Right ventricle myocardium superior (tissue), 1 donor: ENCODE data around the gene CCNT2. TPM values are rescaled to one million over a fixed set of nuclear protein-coding genes. Genes with fewer than 3 reads are reported as not detected.

Experiments
- total RNA-seq: library from RNA; stranded (reverse); fragmentation: NEBNext Ultra II Directional; extraction: Animal tissue kit (Norgen Biotek cat#: 25700); gene quantifications from one replicate; pipeline ENCODE4 v1.2.1, GENCODE V29; 2021
- donor health status: DM: no; HTN: yes; CAD: no; lungs with severe emphysema.

The CCNT2 gene
- total RNA-seq, 1 donor from 2014 or later: 16.6 TPM

Other genes with a start within 250 kb of the CCNT2 start
- 0.38 TPM for gene TMEM163, start 199.8 kb upstream of the CCNT2 start, total RNA-seq
- not detected for gene ACMSD, start 80.2 kb upstream of the CCNT2 start, total RNA-seq
- gene MAP3K19, start 128.6 kb downstream of the CCNT2 start, total RNA-seq: not detected
- gene RAB3GAP1, start 133.5 kb downstream of the CCNT2 start, total RNA-seq: 47.4 TPM